H9 (cell line): ENCODE data around the gene ZDHHC23. TPM values are rescaled to one million over a fixed set of nuclear protein-coding genes. Genes with fewer than 3 reads are reported as not detected.

Experiments used
- DNase-seq: peaks from one replicate; pipeline ENCODE4 v3.0.0-alpha.2; 2017
- H2AFZ ChIP-seq: one replicate; pipeline ENCODE4 v1.6.1; 2013; ENCODE audit warnings: mild to moderate bottlenecking, low read length, control low read depth, moderate library complexity
- H2AK5ac ChIP-seq: 2 replicates; pipeline ENCODE4 v1.6.1; 2013; ENCODE audit warnings: low read length, control low read depth, mixed read lengths; ENCODE audit not compliant: insufficient read length
- H2BK120ac ChIP-seq: one replicate; pipeline ENCODE4 v1.6.1; 2013; ENCODE audit warnings: low read depth, mild to moderate bottlenecking, low read length, control low read depth, inconsistent platforms; ENCODE audit not compliant: poor library complexity, severe bottlenecking
- H2BK12ac ChIP-seq: 2 replicates; pipeline ENCODE4 v1.6.1; 2013; ENCODE audit warnings: low read length, control low read depth, mixed read lengths, low read depth; ENCODE audit not compliant: insufficient read length
- H2BK15ac ChIP-seq: 2 replicates; pipeline ENCODE4 v1.6.1; 2013; ENCODE audit warnings: low read depth, low read length, control low read depth
- H2BK20ac ChIP-seq: one replicate; pipeline ENCODE4 v1.6.1; 2013; ENCODE audit warnings: low read depth, mild to moderate bottlenecking, low read length, control low read depth, inconsistent platforms; ENCODE audit not compliant: poor library complexity, severe bottlenecking
- H2BK5ac ChIP-seq: 2 replicates; pipeline ENCODE4 v1.6.1; 2013; ENCODE audit warnings: low read length, control low read depth, mixed read lengths; ENCODE audit not compliant: insufficient read length
- H3K14ac ChIP-seq: 2 replicates; pipeline ENCODE4 v1.6.1; 2013; ENCODE audit warnings: low read length, control low read depth; ENCODE audit not compliant: insufficient read depth
- H3K18ac ChIP-seq: 2 replicates; pipeline ENCODE4 v1.6.1; 2013; ENCODE audit warnings: low read depth, mild to moderate bottlenecking, mixed read lengths, low read length, control low read depth; ENCODE audit not compliant: insufficient read length
- H3K23ac ChIP-seq: 2 replicates; pipeline ENCODE4 v1.6.1; 2013; ENCODE audit warnings: low read length, control low read depth, mixed read lengths, low read depth; ENCODE audit not compliant: insufficient read length
- H3K23me2 ChIP-seq: 2 replicates; pipeline ENCODE4 v1.6.1; 2013; ENCODE audit warnings: low read depth, mild to moderate bottlenecking, mixed read lengths, low read length, control low read depth; ENCODE audit not compliant: insufficient read length, poor library complexity, severe bottlenecking
- H3K27ac ChIP-seq: 2 replicates; pipeline ENCODE4 v1.5.1; 2013; ENCODE audit warnings: low read length, control low read depth, mixed read lengths, low read depth; ENCODE audit not compliant: insufficient read length
- H3K27me3 ChIP-seq: 2 replicates; pipeline ENCODE4 v1.6.1; 2013; ENCODE audit warnings: low read length, control low read depth, inconsistent platforms; ENCODE audit not compliant: insufficient read depth
- H3K4ac ChIP-seq: 2 replicates; pipeline ENCODE4 v1.6.1; 2013; ENCODE audit warnings: low read depth, mild to moderate bottlenecking, control low read depth, inconsistent platforms, low read length, moderate library complexity
- H3K4me1 ChIP-seq: 2 replicates; pipeline ENCODE4 v1.6.1; 2013; ENCODE audit warnings: low read length, control low read depth, inconsistent platforms; ENCODE audit not compliant: insufficient read depth
- H3K4me2 ChIP-seq: 2 replicates; pipeline ENCODE4 v1.6.1; 2013; ENCODE audit warnings: low read length, control low read depth, mixed read lengths; ENCODE audit not compliant: insufficient read length, insufficient read depth
- H3K56ac ChIP-seq: 2 replicates; pipeline ENCODE4 v1.6.1; 2013; ENCODE audit warnings: low read depth, mild to moderate bottlenecking, mixed read lengths, low read length, control low read depth; ENCODE audit not compliant: insufficient read length
- H3K79me1 ChIP-seq: 2 replicates; pipeline ENCODE4 v1.6.1; 2013; ENCODE audit warnings: low read depth, mild to moderate bottlenecking, moderate library complexity, low read length, control low read depth, inconsistent platforms; ENCODE audit not compliant: insufficient read depth, poor library complexity, severe bottlenecking
- H3K79me2 ChIP-seq: 2 replicates; pipeline ENCODE4 v1.6.1; 2013; ENCODE audit warnings: low read length, control low read depth, inconsistent platforms; ENCODE audit not compliant: insufficient read depth
- H3K9ac ChIP-seq: 2 replicates; pipeline ENCODE4 v1.6.1; 2013; ENCODE audit warnings: low read length, control low read depth, mixed read lengths; ENCODE audit not compliant: insufficient read length; ENCODE audit errors: extremely low read depth
- H3K9me3 ChIP-seq: one replicate; pipeline ENCODE4 v1.6.1; 2013; ENCODE audit warnings: low read depth, low read length, inconsistent platforms; ENCODE audit not compliant: control insufficient read depth
- H3T11ph ChIP-seq: one replicate; pipeline ENCODE4 v1.6.1; 2013; ENCODE audit warnings: mild to moderate bottlenecking, low read length, control low read depth, inconsistent platforms
- H4K20me1 ChIP-seq: one replicate; pipeline ENCODE4 v1.6.1; 2013; ENCODE audit not compliant: control insufficient read depth, insufficient read length, insufficient read depth
- H4K5ac ChIP-seq: 2 replicates; pipeline ENCODE4 v1.6.1; 2013; ENCODE audit warnings: low read depth, mild to moderate bottlenecking, mixed read lengths, low read length, control low read depth; ENCODE audit not compliant: insufficient read length
- H4K8ac ChIP-seq: replicated peaks from 2 replicates; pipeline ENCODE4 v1.6.1; 2013; ENCODE audit warnings: low read length, control low read depth, mixed read lengths, low read depth; ENCODE audit not compliant: insufficient read length
- H4K91ac ChIP-seq: 2 replicates; pipeline ENCODE4 v1.6.1; 2013; ENCODE audit warnings: low read depth, mild to moderate bottlenecking, moderate library complexity, mixed read lengths, low read length, control low read depth; ENCODE audit not compliant: insufficient read length
- H3K27ac Mint-ChIP-seq, 3 experiments: 2 replicates in 2 of 3; 3 replicates in 1 of 3; pipeline ENCODE4 v1.8.0; 2020 to 2021; ENCODE audit warnings: mixed read lengths in 3 of 3, mild to moderate bottlenecking in 1 of 3, moderate library complexity in 1 of 3
- H3K27me3 Mint-ChIP-seq: 2 replicates; pipeline ENCODE4 v1.8.0; 2021; ENCODE audit warnings: low read depth, mild to moderate bottlenecking, moderate library complexity, mixed read lengths
- H3K36me3 Mint-ChIP-seq, 3 experiments: 2 replicates in 2 of 3; 3 replicates in 1 of 3; pipeline ENCODE4 v1.8.0; 2020 to 2021; ENCODE audit warnings: low read depth in 3 of 3, mixed read lengths in 3 of 3; ENCODE audit not compliant: insufficient read depth in 1 of 3
- H3K4me1 Mint-ChIP-seq, 2 experiments: 2 replicates each; pipeline ENCODE4 v1.8.0; 2020; ENCODE audit warnings: mixed read lengths in 2 of 2
- H3K4me3 Mint-ChIP-seq, 2 experiments: 2 replicates in 1 of 2; 3 replicates in 1 of 2; pipeline ENCODE4 v1.8.0; 2020 to 2021; ENCODE audit warnings: mild to moderate bottlenecking in 2 of 2, mixed read lengths in 2 of 2, moderate library complexity in 1 of 2
- H3K9me3 Mint-ChIP-seq, 2 experiments: 2 replicates in 1 of 2; 3 replicates in 1 of 2; pipeline ENCODE4 v1.8.0; 2020; ENCODE audit warnings: mild to moderate bottlenecking in 2 of 2, mixed read lengths in 2 of 2, moderate library complexity in 1 of 2
- CTCF ChIP-seq: fragments of 200-600 bp; sonication (generic); conservative IDR thresholded peaks from 3 replicates; pipeline ENCODE4 v1.8.0; 2021; ENCODE audit warnings: antibody characterized with exemption, mild to moderate bottlenecking
- WGBS: extraction: QIAGEN DNeasy Blood & Tissue Kit; methylation state at CpG from one replicate; pipeline ENCODE4 v1.1.7; 2013; ENCODE audit warnings: missing lambda C conversion rate, low lambda C conversion rate, mixed read lengths; ENCODE audit not compliant: insufficient read length; ENCODE audit errors: extremely low coverage; 5-methylcytosine and 5-hydroxymethylcytosine counted together
- total RNA-seq: library from RNA; stranded (reverse); gene quantifications from 2 replicates; pipeline ENCODE4 v1.2.1, GENCODE V29; 2021

Gene ZDHHC23
- total RNA-seq, 1 experiment from 2014 or later = 25.2 TPM

- Mint-ChIP-seq H3K36me3 (peaks cover 0 to 8% (median 8%) of the 10 kb centered on the region in 3 experiments; a peak in 4 of 7 replicates), H3K27me3 (no peaks in the 10 kb centered on the region), H3K9me3 (no peaks in the 10 kb centered on the region), H3K4me1 (peaks cover 7 to 9% of the 10 kb centered on the region in 2 experiments), H3K27ac (no peak overlapping the region), H3K4me3 (no peak overlapping the region)
- no peak overlapping the region for H4K5ac ChIP-seq
- no peaks in the 10 kb centered on the region for H3K9me3 ChIP-seq
- H4K91ac ChIP-seq = no peak overlapping the region
- H2BK12ac ChIP-seq = no peak overlapping the region
- no peak overlapping the region for H3K23ac ChIP-seq
- H2AFZ ChIP-seq = no peak overlapping the region
- no peak overlapping the region for H3K4ac ChIP-seq
- no peak overlapping the region for H4K8ac ChIP-seq
- no peak overlapping the region for H2BK15ac ChIP-seq
- WGBS = no CpG with 5 or more reads among the region's 3 CpGs
- no peak overlapping the region for H3K56ac ChIP-seq
- no peaks in the 10 kb centered on the region; the same call in 1 of the 2 replicates for H3K27me3 ChIP-seq
- no peaks in the 10 kb centered on the region for H4K20me1 ChIP-seq
- no peak overlapping the region for H2BK120ac ChIP-seq
- no peak overlapping the region for H2BK5ac ChIP-seq
- no peak overlapping the region for H3K14ac ChIP-seq
- no peak overlapping the region for H3K18ac ChIP-seq
- no peak overlapping the region for H3K4me2 ChIP-seq
- DNase-seq = no peak
- no peak overlapping the region for H3K27ac ChIP-seq
- no peaks in the 10 kb centered on the region for H3K79me2 ChIP-seq
- no peak overlapping the region for H2AK5ac ChIP-seq
- H3T11ph ChIP-seq = no peak overlapping the region
- no peak overlapping the region for H2BK20ac ChIP-seq
- H3K9ac ChIP-seq = no peak overlapping the region
- no peaks in the 10 kb centered on the region; the same call in 1 of the 2 replicates for H3K4me1 ChIP-seq
- no peaks in the 10 kb centered on the region for H3K79me1 ChIP-seq
- H3K23me2 ChIP-seq = no peaks in the 10 kb centered on the region
- TF ChIP-seq CTCF = no peak
Observed at GRCh38 chr3:113963879-113964278, 16.1 kb downstream of the ZDHHC23 start.
